SH-SY5Y (cell line): Measurements from ENCODE around the gene BICDL1.

Source experiments
- GATA2 ChIP-seq: IDR thresholded peaks from 2 replicates; pipeline ENCODE4 v1.6.1; 2011; ENCODE audit warnings: mild to moderate bottlenecking, low read depth, low read length
- GATA3 ChIP-seq: IDR thresholded peaks from 2 replicates; pipeline ENCODE4 v1.6.1; 2011; ENCODE audit warnings: low read depth, mild to moderate bottlenecking, low read length, moderate library complexity

GRCh38 chr12:120102189-120103043, 113.4 kb downstream of the BICDL1 start:
- no peak for TF ChIP-seq GATA2
- no peak for TF ChIP-seq GATA3
